Right lobe of liver (tissue), 6 donors: ENCODE measurements around the gene EPM2AIP1. TPM values are rescaled to one million over a fixed set of nuclear protein-coding genes. Genes with fewer than 3 reads are reported as not detected.

Experiments
- ATAC-seq, 4 donors: fragments of 200-7000 bp; cut with Tn5 transposase; one replicate each; pipeline ENCODE4 v1.9.1; 2020; ENCODE audit warnings: mild to moderate bottlenecking in 4 of 4, moderate library complexity in 4 of 4
- DNase-seq, 3 donors: peaks; one replicate each; pipeline ENCODE4 v3.0.0-alpha.2; 2020
- H3K27ac ChIP-seq, 3 donors: fragments of 200-600 bp; one replicate each; pipeline ENCODE4 v1.8.0; 2022
- H3K27me3 ChIP-seq, 2 donors: fragments of 200-600 bp; one replicate each; pipeline ENCODE4 v1.8.0; 2022
- H3K36me3 ChIP-seq, 4 donors: fragments of 200-600 bp; sonication (generic) in 1 of 4; one replicate each; pipeline versions ENCODE4 v1.5.1 to v1.8.0; 2017 to 2022; ENCODE audit warnings: control low read depth in 1 of 4
- H3K4me1 ChIP-seq, 4 donors: fragments of 200-600 bp; sonication (generic) in 1 of 4; one replicate each; pipeline versions ENCODE4 v1.5.1 to v1.8.0; 2017 to 2022; ENCODE audit warnings: control low read depth in 1 of 4
- H3K4me3 ChIP-seq, 3 donors: fragments of 200-600 bp; one replicate each; pipeline ENCODE4 v1.8.0; 2022
- H3K9me3 ChIP-seq, 4 donors: fragments of 200-600 bp; sonication (generic) in 1 of 4; one replicate each; pipeline versions ENCODE4 v1.5.1 to v1.8.0; 2017 to 2022; ENCODE audit warnings: control low read depth in 1 of 4
- POLR2A ChIP-seq: fragments of 450-650 bp; IDR thresholded peaks from one replicate; pipeline ENCODE4 v1.6.1; 2017; ENCODE audit warnings: antibody characterized with exemption, mild to moderate bottlenecking
- WGBS: methylation state at CpG from one replicate; pipeline ENCODE4 v1.1.6; 2018; ENCODE audit warnings: low coverage, low lambda C conversion rate; ENCODE audit not compliant: insufficient coverage; ENCODE audit errors: missing lambda C conversion rate; 5-methylcytosine and 5-hydroxymethylcytosine counted together
- intact Hi-C, 2 donors: fragments of 100-400 bp; cut with DNase I; formaldehyde crosslinking; loops; one replicate each; pipeline versions ENCODE4 v1.11.2 to v1.14.1; 2022
- total RNA-seq, 6 experiments: library from RNA; depleted of rRNA in 2 of 6; stranded (reverse); fragments of >200 nt in 2 of 6; fragmentation: NEBNext Ultra II Directional in 3 of 6; extraction: Animal tissue kit (Norgen Biotek cat#: 25700) in 3 of 6; gene quantifications; one replicate each; pipeline versions ENCODE4 v1.1.0 to v1.2.4, GENCODE V29; 2016 to 2023
- TF ChIP-seq, protein P1 (sequence below), 4 donors: fragments of 200-600 bp in 3 of 4; fragments of 450-650 bp in 1 of 4; IDR thresholded peaks; one replicate each; pipeline versions ENCODE4 v1.5.1 to v1.8.0; 2016 to 2022; ENCODE audit warnings: antibody characterized with exemption in 4 of 4, mild to moderate bottlenecking in 2 of 4
- donor health status: DM: no; HTN: yes; CAD: no.
- donor health status: DM: no; HTN: no; CAD: no.
- donor health status: DM: no; HTN: no; CAD: no.
- donor health status: DM: no; HTN: yes; CAD: no.
- donor health status: DM: no; HTN: yes; CAD: no.

The EPM2AIP1 gene
- total RNA-seq, 6 experiments from 2014 or later: 4.5 to 8.9 (median 6.1) TPM

GRCh38 chr3:37016903-37017302 lies 24.0 kb upstream of the EPM2AIP1 start:
- intact Hi-C loops: no loop called here
- Histone ChIP-seq H3K27ac (no peak overlapping the region), H3K4me3 (no peak overlapping the region), H3K4me1 (peaks cover 0 to 8% (median 2%) of the 10 kb centered on the region in 4 donors), H3K9me3 (no peaks in the 10 kb centered on the region), H3K27me3 (no peaks in the 10 kb centered on the region), H3K36me3 (peaks cover 0 to 57% (median 29%) of the 10 kb centered on the region in 4 donors)
- TF ChIP-seq, protein P1, sequence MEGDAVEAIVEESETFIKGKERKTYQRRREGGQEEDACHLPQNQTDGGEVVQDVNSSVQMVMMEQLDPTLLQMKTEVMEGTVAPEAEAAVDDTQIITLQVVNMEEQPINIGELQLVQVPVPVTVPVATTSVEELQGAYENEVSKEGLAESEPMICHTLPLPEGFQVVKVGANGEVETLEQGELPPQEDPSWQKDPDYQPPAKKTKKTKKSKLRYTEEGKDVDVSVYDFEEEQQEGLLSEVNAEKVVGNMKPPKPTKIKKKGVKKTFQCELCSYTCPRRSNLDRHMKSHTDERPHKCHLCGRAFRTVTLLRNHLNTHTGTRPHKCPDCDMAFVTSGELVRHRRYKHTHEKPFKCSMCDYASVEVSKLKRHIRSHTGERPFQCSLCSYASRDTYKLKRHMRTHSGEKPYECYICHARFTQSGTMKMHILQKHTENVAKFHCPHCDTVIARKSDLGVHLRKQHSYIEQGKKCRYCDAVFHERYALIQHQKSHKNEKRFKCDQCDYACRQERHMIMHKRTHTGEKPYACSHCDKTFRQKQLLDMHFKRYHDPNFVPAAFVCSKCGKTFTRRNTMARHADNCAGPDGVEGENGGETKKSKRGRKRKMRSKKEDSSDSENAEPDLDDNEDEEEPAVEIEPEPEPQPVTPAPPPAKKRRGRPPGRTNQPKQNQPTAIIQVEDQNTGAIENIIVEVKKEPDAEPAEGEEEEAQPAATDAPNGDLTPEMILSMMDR (IDR thresholded peaks at IDR 0.05): no peak
- no peak for TF ChIP-seq POLR2A
- 97% methylated on average over 8 of the region's 8 CpGs for WGBS
- no peak for DNase-seq
- ATAC-seq: no peak

GRCh38 chr3:37015642-37016041 lies 22.7 kb upstream of the EPM2AIP1 start:
- Histone ChIP-seq H3K27ac (no peak overlapping the region), H3K4me3 (no peak overlapping the region), H3K36me3 (peaks cover 0 to 62% (median 23%) of the 10 kb centered on the region in 4 donors), H3K27me3 (no peaks in the 10 kb centered on the region), H3K4me1 (peaks cover 0 to 8% (median 2%) of the 10 kb centered on the region in 4 donors), H3K9me3 (no peaks in the 10 kb centered on the region)
- intact Hi-C loops: no loop called here
- no peak for DNase-seq
- 90% methylated on average over 4 of the region's 5 CpGs for WGBS
- TF ChIP-seq, protein P1 (IDR thresholded peaks at IDR 0.05): no peak
- TF ChIP-seq POLR2A: no peak
- peak in 1 of 4 donors; percentile 36 for ATAC-seq

- peaks cover 0 to 52% (median 19%) of the 10 kb centered on the region in 4 donors for H3K36me3 ChIP-seq
- H3K9me3 ChIP-seq: no peaks in the 10 kb centered on the region
- DNase-seq (peak; percentile 74 to 91 (median 81)), ATAC-seq (peak; percentile 85 to 99 (median 98))
- intact Hi-C loops: no loop called here
- TF ChIP-seq POLR2A: no peak
- TF ChIP-seq, protein P1 (IDR thresholded peaks at IDR 0.05): no peak
- no peak overlapping the region for H3K4me3 ChIP-seq
- H3K27ac ChIP-seq: no peak overlapping the region
- 8% methylated on average over 2 of the region's 2 CpGs for WGBS
- H3K27me3 ChIP-seq: no peaks in the 10 kb centered on the region
- peaks cover 0 to 8% (median 2%) of the 10 kb centered on the region in 4 donors for H3K4me1 ChIP-seq
Observed at GRCh38 chr3:37014620-37015019, 21.7 kb upstream of the EPM2AIP1 start.

DNA sequence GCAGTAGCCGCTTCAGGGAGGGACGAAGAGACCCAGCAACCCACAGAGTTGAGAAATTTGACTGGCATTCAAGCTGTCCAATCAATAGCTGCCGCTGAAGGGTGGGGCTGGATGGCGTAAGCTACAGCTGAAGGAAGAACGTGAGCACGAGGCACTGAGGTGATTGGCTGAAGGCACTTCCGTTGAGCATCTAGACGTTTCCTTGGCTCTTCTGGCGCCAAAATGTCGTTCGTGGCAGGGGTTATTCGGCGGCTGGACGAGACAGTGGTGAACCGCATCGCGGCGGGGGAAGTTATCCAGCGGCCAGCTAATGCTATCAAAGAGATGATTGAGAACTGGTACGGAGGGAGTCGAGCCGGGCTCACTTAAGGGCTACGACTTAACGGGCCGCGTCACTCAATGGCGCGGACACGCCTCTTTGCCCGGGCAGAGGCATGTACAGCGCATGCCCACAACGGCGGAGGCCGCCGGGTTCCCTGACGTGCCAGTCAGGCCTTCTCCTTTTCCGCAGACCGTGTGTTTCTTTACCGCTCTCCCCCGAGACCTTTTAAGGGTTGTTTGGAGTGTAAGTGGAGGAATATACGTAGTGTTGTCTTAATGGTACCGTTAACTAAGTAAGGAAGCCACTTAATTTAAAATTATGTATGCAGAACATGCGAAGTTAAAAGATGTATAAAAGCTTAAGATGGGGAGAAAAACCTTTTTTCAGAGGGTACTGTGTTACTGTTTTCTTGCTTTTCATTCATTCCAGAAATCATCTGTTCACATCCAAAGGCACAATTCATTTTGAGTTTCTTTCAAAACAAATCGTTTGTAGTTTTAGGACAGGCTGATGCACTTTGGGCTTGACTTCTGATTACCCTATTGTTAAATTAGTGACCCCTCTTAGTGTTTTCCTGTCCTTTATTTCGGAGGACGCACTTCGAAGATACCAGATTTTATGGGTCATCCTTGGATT lies 674 bp upstream of the EPM2AIP1 start, which contains the start of gene MLH1:
Gene MLH1, plus strand, starts transcription at position 193 of the 958 bp plus-strand sequence. Its CDS starts 30 bp downstream, at position 223.
- Histone ChIP-seq H3K4me1 (peaks cover 0 to 36% (median 9%) of the 10 kb centered on the region in 4 donors), H3K27me3 (no peaks in the 10 kb centered on the region), H3K27ac (peak within 1 kb of the TSS; percentile 98 to 99 (median 98)), H3K36me3 (peaks cover 0 to 33% (median 3%) of the 10 kb centered on the region in 4 donors), H3K9me3 (no peaks in the 10 kb centered on the region), H3K4me3 (peak within 1 kb of the TSS; percentile 48 to 69 (median 63))
- DNase-seq: peak; percentile 94 to 96 (median 95)
- WGBS: under 1% methylated on average over 40 of the region's 47 CpGs
- intact Hi-C loops: no loop called here
- peak; percentile 78 for TF ChIP-seq POLR2A
- TF ChIP-seq, protein P1 (IDR thresholded peaks at IDR 0.05): no peak
- peak; percentile 87 to 93 (median 92) for ATAC-seq
